GM19395 (cell line): ENCODE measurements around the gene FAM200B.

Experiments used
- ATAC-seq: cut with Tn5 transposase; IDR thresholded peaks from one replicate; pipeline ENCODE4 v1.9.1; 2021; ENCODE audit warnings: mild to moderate bottlenecking, moderate library complexity; ENCODE audit not compliant: unreplicated experiment

The FAM200B gene

DNA sequence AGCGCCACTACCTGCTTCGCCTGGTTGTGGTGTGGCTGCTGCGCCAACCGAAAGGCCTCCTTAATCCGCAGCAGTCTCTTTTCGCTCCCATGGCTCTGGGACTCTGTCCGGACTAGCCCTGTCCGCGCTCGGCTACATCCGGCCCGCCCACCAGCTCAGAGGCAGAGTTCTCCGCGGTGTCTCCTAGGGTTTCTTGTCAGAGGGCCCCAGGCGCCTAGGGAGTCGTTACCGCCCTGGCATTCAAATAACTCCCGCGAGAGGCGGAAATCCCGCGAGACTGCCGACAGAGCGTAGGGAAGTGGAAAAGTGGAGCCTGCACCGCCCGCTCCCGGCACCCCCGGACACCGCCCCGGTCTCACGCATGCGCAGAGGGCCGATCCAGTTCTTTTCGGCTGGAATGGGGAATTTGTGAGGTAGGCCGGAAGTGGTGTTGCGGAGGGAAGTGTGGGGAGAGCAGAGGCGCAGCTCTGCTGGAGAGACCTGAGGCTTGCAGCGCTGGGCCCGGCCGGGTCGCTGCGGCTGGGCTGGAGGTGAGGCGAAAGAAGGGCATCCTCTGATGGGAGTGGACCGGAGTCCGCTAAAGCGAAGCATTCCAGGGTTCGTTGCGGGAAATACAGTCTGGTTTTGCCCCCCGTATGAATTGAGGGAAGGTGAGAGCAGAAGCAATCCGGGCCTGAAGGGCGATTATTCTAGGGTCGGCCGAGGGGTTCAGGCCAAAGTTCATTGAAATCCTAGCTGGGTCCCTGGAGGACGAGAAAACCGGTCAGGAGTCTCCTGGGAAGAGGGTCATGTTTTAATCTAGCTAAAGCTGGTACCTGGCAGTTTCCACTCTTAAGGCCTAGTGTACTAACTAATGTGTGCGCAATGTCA lies at the start of gene FAM200B:
Gene FAM200B, plus strand, starts transcription at position 456 of the 870 bp plus-strand sequence. CDS start 5,151 bp downstream, outside the sequence.
- peak; percentile 91 for ATAC-seq

DNA sequence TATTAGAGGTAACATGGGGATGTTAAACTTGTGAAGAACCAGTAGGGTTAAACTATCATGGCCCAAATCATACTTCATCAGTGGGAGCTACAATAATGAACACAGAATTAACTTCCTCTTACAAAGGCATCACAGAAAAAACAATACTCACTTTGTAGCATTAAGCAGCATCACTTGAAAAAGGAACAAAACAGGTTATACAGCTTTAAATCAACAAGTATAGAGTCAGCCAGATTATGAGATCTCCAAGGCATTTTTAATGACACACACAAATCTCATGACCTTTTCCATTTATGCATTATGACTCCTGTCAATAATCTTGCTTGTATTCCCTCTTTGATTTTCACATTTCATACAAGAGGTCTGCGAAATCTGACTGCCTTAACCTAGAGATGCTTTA lies 44.8 kb upstream of the FAM200B start:
- no peak for ATAC-seq

DNA sequence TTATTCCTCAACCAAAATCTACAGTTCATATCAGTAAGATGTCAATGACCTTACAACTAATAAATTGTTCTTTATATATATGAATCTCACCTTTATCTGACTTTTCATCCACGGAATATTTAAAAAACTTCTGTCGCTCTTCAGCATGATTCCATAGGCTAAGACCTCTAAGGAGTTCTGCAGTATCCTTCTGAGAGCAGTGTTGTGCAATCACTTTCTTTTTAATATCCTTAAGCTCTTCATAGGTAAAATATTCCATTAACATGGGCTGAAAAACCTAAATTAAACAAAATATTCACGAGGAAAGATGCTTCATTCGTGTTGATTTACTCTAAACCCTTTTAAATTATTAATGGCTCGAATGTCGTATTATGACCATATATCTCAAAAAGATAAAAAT lies 43.2 kb upstream of the FAM200B start:
- ATAC-seq, result no peak

DNA sequence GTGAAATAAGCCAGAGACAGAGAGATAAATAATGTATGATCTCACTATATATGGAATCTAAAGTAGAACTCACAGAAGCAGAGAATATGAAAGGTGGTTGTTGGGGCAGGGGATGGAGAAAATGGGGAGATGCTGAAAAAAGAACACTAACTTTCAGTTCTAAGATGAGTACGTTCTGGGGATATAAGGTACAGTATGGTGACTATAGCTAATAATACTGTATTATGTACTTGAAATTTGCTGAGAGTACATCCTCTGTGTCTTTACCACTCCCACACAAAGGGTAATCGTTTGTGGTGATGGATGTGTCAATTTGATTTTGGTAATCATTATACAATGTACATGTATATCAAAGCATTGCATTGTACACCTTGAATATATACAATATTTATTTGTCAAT lies 33.0 kb upstream of the FAM200B start:
- peak; percentile 71 for ATAC-seq

DNA sequence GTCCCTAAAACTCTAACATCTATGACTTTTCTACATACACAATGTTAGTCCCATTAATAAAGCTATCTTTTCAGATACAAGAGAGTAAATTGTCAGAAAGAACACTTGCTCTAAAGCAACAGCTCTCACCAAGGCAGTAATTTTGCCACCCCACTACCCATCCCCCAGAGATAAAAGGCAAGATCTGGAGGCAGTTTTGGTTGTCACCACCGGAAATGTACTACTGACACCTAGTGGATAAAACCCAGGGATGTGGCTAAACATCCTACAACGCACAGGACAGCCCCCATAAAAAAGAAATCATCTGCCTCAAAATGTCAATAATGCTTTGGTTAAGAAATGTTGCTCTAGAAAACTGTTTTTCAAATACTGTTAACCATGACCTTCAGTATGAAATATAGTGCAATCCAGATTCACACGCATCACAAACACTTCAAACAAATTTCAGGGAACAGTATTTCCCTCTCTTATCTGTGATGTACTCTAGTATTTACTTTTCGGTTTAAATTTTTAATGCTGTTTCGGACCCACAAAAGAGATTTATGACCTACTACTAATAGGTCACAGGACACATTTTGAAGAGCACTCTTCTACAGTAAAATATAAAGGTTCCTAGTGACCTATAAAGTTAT lies 31.6 kb upstream of the FAM200B start:
- ATAC-seq, result peak; percentile 52

DNA sequence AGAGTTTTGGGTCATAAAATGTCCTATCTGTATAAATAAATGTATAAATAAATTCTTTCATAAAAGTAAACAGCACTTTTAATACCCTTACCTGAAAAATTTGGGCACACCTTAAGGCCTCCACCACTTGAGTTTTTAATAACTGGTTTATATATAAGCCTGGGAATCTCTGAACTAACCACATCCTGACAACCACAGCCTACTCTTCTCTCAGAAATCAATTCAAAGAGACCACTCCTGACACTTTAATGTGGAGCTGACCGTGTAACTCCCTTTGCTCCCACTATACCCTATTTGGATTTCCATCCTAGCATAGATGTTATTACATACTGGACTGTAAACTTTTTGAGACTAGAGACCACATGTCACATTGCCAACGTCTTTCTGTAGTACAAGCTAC lies 30.0 kb upstream of the FAM200B start:
- ATAC-seq, result no peak

DNA sequence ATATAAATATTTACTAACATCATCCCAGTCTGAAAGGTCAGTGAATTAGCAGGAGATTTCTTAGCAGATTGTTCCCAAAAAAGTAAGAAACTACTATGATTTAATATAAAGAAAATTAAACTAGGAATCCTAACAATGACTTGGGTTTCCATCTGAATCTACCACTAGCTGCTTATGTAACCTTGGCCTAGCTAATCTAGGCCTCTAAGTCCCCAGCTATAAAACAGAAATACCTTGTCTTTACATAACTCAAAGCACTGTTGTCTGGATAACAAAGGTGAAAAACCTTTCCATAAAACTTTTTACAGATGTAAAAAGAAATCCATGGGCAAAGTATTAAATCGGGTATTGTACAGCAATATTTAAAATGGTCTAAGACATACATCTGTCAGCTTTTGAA lies 29.4 kb upstream of the FAM200B start:
- ATAC-seq, result no peak

DNA sequence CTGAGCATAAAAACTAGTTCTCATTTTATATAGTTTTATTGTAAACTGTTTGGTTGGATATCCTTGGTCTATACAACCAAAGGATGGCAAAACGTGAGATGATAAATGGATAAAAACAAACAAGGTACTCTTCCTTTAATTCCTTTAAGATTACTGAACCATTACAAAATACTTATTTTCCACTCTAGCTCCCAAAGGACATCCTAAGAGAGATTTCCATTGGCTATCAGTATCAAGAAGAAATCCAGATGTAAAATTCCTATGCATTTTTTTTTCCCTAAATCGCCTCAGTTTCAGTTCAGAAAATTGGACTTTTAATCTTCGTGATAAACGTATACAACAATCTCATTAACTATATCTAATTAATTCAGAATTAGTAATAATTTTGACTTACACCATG lies 28.8 kb upstream of the FAM200B start:
- ATAC-seq, result no peak

DNA sequence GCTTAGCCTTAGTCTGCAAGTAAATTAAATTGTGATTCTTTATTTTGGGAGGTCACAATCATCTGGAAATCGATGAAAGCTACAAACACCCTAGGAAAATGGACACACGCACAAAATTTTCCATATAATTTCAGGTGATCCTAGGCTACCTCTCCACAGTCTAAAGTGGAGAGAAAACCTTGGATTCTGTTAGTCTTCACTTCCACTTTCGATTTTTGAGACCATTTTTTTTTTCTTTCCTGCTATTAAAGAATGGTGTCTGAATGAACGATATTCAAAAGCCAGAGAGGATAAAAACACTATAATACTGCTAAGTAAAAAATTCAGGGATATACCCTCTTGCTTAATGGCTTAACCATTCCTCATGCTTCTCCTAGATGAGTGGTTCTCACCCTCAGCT lies 28.2 kb upstream of the FAM200B start:
- no peak for ATAC-seq

DNA sequence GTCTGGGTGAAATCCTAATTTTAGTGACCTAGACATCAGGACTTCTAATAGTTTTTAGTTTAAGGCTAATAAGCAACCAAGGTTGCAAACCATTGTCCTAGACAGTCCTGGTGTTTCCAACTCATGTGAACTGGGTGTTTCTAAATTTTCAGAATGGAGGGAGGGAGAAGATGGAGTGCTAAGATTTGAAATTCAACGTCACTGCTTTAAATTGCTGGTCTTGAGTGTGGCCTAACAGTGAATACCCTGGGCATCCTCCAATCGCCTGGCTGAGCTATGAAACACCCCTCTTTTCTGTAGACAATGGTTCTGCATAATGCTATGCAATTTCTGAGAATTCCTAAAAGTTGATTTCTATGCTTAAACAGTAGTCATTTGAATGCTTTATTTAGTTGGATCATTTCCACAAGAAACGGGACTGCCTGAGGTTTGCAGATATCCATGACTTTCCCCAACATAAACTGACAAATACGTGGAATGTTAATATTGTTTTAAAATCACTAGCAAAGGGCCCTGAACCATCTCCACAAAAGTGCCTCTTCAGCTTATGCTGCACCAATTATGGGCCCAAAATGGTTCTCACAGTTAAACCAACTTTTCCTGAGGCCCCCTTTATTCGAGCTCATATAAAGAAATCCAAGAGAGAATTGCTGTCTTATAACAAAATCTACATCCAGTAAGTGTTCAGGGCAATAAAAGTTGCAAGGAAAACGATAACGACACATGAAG lies 27.6 kb upstream of the FAM200B start:
- peak; percentile 37 for ATAC-seq

DNA sequence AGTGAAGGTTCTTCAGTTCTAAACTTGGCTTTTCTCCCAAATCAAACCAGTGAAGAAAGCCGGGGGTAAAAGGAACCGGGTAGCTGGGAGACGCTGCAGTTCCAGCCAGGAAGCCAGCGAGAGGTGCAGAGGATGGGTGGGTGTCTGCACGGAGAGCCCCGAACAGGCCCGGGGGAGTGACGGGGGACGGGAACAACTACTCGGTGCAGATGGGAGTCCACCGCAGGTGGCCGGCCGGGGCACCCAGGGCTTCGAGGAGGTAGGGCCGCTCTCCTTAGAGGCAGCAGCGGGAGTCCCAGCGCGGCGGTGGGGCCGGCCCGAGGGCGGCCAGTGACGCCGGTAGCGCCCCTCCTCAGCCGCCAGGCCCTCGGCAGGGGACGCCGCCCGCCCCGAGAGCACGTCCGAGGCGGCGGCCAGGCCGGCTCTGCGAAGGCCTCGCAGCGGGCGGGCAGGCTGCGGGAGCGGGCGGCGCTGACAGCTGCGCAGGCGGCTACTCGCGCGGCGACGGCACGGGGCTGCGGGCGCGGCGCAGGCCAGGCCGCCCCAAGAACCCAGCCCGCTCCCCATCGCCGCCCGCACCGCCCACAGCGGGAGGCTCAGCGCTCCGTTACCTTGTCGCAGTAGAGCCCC lies 26.9 kb upstream of the FAM200B start:
- peak; percentile 53 for ATAC-seq

DNA sequence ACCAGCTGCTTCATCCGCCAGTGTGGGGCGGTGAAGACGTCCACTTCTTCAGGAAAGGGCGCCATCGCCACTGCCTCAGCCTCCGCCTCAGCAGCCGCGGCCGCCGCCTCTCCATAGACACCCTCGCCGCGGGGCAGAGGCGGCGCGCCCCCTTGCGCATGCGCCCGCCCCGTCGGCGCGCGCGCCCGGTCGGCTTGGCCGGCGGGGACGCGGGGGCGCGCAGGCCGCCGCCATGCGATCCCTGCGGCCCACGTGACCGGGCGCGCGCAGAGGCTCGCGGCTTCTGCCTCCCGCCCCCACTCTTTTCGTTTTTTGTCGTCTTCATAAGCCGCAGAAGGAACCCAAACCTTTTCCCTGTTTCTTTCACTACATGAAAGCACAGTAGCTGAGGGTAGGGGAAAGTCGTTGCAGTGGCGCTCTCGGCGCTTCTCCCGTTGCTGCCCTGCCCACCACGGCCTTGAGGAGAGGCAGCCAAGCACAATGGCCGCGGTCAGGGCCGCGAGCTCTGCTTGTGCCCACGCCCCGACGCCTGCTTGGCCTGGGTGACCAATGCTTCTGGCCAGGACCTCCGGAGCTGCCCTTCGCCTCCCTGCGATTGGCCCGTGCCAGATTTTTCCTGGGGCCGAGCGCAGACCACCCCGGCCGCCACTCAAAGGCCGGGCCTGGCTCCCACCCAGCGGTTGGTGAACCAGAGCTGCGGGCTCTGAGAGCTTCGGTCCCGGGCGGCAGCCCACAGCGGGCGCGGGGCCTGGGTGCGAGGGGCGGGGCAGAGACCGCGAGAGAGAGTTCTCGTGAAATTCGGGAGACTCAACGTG lies 26.2 kb upstream of the FAM200B start, which contains the start of gene FBXL5:
Gene FBXL5, minus strand, starts transcription at position 135 of the 815 bp plus-strand sequence. Its CDS starts 70 bp downstream, at position 65.
- peak; percentile 65 for ATAC-seq

DNA sequence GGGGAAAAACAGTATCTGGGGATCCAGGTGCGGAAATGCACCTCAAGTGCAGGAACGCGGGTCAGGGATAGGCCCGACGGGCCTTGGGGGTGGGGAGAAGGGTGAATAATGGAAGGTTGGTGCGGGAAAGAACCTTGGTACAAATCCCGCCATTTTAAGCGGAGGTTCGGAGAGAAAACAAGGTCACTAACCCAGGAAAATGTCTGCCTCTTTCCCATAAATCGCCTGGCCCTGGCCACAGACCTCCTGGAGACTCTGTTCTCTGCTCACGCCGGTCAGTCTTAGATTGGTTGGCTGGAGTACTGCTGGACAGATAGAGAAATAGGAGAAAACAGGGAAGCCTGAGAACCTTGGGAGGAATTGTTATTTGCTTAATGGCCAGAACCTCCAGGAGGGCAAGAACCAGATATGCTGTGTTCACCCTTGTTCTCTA lies 25.6 kb upstream of the FAM200B start:
- no peak for ATAC-seq

DNA sequence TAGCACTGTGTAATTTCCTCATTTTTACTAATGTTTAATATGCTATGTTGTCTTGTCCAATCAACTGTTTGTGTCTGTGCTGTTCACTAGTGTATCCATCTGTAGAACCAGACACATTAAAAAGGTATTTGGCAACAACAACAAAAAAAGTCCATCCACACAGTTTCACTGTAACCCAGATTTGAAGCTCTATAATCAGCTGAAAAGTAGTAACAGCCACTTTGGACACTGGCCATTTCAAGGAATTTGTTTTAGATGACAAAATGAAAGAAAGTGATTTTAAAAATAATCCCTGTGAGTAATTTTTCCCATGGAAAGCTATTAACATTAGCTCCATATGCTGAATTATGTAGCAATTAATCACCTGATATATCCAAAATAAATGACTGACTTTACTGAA lies 24.3 kb upstream of the FAM200B start:
- no peak for ATAC-seq

DNA sequence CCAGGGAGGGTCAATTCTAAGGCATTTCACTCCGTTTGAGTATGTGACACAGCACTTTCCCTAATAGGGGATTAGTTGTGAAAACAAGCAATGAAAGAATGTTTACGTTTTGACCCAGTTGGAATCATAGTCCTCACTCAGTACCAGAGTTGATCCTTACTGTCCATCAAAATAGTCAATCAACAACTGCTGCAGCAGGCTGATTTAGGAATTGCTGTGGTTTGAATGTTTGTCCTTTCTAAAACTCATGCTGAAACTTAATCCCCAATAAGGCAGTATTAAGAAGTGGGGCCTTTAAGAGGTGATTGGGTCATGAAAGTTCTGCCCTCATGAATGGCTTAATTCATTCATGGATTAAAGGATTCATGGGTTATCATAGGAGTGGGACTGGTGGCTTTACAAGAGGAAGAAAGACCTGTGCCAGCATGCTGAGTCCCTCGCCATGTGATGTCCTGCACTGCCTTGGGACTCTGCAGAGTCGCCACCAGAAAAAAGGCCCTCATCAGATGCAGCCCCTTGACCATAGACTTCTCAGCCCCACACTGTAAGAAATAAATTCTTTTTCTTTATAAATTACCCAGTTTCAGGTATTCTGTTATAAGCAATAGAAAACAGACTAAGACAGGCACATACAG lies 23.4 kb upstream of the FAM200B start:
- no peak for ATAC-seq

DNA sequence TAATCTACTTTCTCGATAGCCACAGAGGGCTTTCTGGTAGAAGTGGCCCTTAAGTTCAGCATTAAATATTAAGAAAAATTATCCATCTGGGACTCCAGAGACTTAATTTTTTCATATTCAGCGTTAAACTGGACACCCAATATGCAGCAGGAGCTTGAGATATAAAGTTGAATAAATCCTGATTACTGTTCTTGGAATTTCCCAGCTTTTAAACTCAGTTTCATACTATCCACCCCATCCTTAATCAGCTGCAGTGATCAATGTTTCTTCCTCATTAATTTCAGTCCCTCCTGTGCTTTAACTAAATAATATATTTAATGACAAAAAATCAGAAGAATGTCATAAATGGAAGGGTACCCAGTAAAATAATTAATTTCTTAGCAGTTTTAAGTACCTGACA lies 22.8 kb upstream of the FAM200B start:
- ATAC-seq, result no peak

DNA sequence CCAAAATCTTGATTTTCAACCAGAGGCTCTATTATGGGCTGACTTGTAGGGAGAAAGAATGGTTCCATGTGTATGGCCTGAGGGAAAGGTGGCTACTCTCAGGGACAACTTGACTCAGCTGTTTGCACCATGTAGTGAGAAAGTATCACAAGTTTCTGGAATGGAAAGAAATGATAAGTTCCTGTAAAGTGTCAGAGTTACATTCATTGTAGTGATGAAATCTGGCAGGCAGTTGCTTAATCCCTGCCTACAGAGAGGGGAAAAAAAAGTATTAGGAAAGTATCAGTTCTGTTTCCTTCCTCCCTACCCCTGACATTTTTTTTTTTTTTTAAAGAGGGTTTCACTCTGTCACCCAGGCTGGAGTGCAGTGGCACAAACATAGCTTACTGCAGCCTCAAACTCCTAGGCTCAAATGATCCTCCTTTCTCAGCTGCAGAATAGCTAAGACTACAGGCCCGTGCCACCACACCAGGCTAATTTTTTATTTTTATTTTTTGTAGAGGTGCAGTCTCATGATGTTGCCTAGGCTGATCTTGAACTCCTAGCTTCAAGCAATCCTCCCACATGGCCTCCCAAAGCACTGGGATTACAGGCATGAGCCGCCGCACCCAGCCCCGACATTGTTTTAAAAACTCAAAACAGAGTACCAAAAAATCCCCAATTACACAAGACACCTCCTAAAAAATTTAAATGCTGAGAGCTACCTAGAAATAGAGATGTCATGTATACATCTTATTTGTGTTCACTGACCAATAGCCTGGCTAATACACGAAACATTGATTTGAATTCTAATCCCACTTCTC lies 21.7 kb upstream of the FAM200B start:
- no peak for ATAC-seq

DNA sequence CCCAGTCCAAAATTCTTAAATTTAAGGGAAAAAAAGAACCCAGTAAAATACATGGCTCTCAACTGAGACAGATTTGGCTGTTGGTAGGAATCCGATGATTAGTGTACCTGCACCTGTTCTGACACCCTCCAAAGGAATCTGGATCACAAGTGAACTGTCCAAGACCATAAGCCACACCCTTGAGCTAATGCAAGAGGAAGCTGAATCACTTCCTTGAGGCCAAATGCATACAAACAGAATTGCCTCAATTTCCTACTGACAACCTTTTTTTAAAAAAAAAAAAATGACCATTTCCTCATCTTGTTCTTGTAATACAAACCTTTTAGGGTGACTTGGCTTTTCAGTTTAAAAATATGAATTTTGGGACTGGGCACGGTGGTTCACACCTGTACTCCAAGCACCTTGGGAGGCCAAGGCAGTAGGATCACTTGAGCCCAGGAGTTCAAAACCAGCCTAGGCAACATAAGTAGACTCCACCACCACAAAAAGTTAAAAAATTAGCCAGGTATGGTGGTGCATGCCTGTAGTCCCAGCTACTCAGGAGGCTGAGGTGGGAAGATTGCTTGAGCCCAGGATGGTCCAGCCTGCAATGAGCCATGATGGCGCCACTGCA lies 15.8 kb upstream of the FAM200B start:
- ATAC-seq, result no peak
